Kidney capillary endothelial cell (primary cell): ENCODE results near the gene TMX4.
"Not testable (repeated sequence)": the region's sequence is repeated elsewhere in the genome, so short reads cannot be mapped to it uniquely, and the experiment has no call there.

Experiments used
- DNase-seq: peaks from one replicate; pipeline ENCODE4 v3.0.0-alpha.2; 2018; ENCODE audit warnings: low spot score

The TMX4 gene, protein sequence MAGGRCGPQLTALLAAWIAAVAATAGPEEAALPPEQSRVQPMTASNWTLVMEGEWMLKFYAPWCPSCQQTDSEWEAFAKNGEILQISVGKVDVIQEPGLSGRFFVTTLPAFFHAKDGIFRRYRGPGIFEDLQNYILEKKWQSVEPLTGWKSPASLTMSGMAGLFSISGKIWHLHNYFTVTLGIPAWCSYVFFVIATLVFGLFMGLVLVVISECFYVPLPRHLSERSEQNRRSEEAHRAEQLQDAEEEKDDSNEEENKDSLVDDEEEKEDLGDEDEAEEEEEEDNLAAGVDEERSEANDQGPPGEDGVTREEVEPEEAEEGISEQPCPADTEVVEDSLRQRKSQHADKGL

GRCh38 chr20:8019246-8019997, at the start of gene TMX4:
Gene TMX4 (minus strand): TSS chr20:8019761. CDS start chr20:8019613, 148 bp downstream.
- peak; percentile 94 for DNase-seq

GRCh38 chr20:8067082-8067481, 47.5 kb upstream of the TMX4 start:
- DNase-seq, result no peak

DNA sequence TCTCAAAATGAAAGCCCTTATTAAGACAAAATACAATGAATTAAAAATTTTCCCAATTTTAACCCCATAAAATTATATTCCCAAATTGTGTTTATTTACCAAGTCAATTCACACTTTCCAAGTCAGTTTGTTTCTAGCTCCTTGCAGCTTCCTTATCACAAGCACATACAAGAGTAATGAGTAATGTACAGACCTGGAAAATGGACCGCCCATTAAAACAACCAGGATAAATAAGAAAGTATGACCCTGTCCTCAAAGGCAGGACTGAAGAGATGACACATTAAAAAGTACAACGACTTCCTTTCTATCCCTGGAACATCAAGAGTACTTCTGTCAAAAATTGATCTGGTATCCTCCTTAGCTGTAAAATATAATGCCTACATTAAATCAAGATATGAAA, 47.1 kb upstream of the TMX4 start:
- no peak for DNase-seq

GRCh38 chr20:8065691-8066090, 46.1 kb upstream of the TMX4 start:
- no peak for DNase-seq

DNA sequence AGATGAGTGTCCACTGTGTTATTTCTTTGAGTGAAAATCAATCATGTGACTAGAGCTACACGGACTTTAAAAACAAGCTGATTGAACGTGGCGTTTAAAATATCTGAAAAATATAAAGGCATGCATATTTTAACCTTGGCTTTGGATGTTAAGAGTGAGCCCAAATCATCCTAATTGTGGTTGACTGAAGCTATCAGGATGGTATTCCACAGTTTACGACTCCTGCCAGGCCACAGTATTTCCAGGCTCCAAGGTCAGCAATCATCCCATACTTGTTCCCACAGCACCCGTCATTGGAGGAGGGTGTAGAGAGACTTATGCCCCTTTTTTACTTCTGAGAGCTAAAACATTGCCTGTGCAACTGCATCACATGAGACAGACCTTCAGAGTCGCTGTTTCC, 43.2 kb upstream of the TMX4 start:
- DNase-seq, result no peak

DNA sequence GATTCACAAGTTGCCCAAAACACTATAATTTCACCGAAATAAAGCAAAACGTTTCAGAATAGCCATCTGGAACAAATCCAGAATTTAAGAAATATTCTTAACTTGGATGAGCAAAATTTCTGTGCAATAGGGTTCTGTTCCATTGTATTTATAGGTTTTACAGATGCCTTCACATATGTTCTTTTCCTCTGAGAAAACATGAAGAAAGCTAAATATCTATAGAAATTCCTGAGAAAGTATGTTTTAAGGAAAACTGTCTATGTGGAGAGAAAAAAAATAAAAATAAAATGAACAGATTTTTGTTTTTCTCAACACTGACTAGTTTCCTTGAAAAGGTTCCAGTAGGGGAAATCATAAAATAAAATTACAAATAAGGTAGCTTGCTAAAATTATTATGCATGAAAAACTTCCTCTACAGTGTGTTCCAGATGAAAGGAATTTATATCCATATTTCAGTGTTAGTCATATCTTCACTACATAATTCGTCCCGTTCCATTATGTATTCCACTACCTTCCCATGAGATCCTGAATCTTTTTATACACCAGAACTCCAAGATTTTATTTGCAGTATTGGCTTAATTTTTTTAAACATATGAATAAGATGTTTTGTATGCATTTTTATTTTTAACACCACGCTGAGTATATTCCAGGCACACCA, 42.4 kb upstream of the TMX4 start:
- DNase-seq, result no peak

DNA sequence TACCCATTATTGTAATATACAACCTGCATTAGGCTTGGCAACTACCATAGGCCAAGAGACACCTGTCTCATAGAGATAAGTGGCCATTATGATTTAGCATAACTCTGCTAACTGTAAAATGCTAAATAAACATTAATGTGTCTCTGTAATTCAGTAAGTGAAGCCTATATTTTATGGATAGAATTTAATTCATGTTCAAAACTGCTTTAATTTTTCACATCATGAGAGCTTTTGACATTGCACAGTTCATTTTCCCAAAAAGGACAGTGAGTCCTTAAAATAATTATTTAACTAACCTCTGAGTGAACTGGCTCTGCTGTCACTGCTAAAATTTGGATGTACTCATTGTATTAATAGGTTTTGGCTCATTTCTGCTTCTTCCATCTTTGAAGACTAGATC, 41.4 kb upstream of the TMX4 start:
- DNase-seq, result no peak

DNA sequence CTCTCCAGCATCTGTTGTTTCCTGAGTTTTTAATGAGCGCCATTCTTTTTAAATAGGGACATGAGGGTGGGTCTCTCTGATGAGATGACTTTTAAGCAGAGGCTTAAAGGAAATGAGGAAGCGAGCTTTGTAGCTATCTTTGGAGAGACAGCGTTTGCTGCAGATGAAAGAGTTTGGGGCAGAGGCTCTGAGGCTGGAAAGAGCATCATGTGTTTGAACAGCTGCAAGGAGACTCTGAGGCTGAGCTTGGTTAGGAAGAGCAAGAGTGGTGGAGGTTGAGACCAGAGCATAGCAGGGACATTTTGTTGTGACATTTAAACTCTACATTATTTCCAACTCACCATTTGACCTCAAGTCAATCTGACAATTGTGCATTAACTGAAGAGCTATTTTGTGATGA, 38.3 kb upstream of the TMX4 start:
- DNase-seq, result no peak

- no peak for DNase-seq
Observed at GRCh38 chr20:8055096-8055495, 35.5 kb upstream of the TMX4 start.

DNA sequence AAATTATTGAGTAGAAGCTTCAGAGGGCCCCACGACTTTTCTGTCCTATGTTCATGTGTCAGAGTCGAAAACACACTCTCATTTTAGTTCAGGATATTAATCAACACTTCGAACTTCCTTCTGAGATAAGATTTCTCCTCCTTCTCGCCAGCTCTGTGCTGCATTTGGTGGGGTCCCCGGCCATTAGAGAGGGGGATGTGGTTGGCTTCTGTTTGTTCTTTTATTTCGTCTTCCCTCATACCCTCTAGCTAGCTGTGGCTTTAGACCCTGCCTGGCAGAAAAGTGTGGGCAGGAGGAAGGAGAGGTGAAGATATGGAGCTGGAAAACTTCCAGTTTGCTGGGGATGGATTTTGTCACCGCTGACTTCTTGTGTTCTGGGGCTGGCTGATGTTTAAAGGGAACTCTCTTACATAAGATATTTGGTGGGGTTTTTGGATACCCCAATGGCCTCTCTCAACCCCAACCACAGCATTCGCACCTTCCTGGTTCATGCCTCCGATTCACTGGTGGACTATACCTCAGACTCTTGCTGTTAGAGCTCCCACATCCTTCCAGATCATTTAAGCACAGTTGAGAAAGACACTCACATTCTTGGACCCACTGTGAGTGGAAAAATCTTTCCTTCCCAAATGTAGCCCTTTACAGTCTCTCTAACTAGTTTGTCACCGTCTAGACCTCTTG, 30.7 kb upstream of the TMX4 start:
- no peak for DNase-seq

- no peak for DNase-seq
Observed at GRCh38 chr20:8049310-8049709, 29.7 kb upstream of the TMX4 start.

DNA sequence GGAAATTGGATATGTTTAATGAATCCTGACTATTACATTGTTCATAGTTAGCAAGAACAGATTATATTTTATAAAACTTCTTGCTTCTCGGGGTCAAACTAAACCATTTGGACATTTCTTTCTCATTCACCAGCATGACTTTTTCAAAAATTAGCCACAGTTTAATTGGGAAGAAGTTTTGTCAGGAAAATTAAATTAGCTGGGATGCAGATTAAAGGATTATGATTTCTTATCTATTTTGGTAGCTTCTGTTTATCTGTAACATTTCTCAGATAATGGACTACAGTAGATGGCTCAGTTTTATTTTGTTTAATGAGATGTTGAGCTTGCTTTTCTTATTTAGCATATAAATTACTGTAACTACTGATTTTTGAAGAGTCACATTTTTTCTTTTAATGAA, 26.4 kb upstream of the TMX4 start:
- DNase-seq, result no peak

GRCh38 chr20:8043687-8044282, 24.2 kb upstream of the TMX4 start:
- peak; percentile 55 for DNase-seq

DNA sequence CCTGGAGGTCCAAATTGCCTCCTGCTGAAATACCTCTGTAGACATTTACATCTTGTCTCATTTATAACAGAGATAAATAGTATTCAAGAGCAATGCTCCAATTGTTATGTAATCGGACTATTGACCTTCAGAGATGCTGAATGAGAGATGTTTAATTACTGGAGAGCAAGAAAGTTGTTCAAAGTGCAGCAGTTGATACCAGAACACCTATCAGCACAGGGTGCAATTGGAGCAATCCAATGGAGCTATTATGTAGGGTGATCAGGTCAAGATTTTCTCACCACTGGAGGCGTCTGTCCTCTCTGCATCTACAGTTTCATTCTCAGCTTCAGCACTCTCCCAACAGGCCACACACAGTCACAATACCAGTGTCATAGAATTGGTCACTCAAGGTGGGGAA, 19.5 kb upstream of the TMX4 start:
- DNase-seq, result no peak

GRCh38 chr20:8036771-8037170, 17.2 kb upstream of the TMX4 start:
- no peak for DNase-seq

DNA sequence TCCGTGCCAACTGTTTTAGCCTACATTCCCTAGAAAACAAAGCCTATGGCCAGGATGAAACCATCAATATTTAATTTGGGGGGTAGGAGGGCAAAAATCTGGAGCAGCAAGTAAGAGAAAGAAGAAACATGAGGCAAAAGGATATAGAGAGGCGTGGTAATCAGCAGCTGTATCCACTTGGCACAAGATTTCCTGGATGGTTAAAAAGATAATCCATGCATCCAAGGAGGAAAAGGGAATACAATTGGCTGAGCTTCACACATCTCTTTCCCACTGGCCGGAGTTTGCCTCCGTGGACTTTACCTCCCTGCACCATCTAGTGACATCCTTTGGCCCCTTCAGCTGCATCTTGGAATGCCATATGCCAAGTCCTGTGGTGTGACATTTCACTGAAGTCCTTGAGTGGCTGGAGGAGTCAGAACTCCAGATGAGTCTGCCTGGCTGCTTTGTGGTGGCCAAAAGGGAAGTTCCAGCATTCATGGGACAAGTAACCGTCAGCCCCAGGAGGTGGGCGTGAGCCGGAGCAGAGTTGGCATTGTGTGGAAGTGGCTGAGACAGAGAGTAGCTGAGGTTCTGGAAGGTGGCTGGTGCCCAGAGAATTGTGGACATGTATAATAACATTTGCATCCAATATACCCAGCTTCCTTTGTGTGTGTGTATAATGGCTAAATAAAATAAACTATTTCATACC, 13.7 kb upstream of the TMX4 start:
- no peak for DNase-seq

DNA sequence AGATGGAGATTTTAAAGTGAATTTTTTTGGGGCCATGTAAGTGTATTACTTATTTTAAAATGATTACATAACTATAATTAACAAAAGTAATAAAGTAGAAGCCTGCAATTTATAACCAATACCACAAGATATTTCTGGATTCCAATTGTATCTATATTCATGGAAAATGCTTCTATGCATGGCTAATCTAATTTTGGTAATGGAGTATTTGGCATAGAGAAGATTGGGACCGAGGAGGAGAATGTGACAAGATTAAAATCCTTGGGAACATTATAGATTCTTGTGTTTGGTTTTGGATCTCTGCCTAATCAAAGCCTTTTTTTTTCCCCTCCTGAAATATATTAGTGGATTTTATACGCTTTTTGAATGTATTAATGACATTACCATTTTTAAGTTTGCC, 12.9 kb upstream of the TMX4 start:
- DNase-seq, result no peak

- not testable (repeated sequence) for DNase-seq
Observed at GRCh38 chr20:8031539-8031938, 12.0 kb upstream of the TMX4 start.

DNA sequence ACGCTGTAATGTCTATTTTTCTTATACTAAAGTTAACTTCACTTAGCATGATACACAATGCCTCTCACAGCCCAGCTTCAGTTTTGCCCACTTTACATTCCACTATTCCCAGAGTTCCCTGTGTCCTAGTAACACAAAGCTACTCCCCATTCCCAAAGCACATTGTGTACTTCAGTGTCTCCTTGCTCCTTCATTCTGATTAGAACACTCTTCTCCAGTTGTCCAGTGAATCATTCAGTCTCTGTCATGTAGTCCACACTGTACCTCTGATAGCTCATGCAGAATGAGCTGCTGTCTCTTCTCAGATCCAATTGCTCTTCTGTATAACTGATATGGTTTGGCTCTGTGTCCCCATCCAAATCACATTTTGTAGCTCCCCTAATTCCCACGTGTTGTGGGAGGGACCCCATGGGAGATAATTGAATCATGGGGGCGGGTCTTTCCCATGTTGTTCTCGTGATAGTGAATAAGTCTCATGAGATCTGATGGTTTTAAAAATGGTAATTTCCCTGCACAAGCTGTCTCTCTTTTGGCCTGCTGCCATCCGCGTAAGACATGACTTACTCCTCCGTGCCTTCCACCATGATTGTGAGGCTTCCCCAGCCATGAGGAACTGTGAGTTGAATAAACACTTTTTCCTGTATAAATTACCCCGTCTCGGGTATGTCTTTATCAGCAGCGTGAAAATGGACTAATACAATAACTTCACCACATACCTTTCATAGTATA, 2.1 kb upstream of the TMX4 start:
- no peak for DNase-seq

- no peak for DNase-seq
Observed at GRCh38 chr20:8020314-8021079, 936 bp upstream of the TMX4 start.
